IPS-20b (cell line): ENCODE measurements around the gene TECPR2.
"Not testable (repeated sequence)": the region's sequence is repeated elsewhere in the genome, so short reads cannot be mapped to it uniquely, and the experiment has no call there.

Experiments used
- H3K27ac ChIP-seq: one replicate; pipeline ENCODE4 v1.5.1; 2013; ENCODE audit warnings: low read length
- H3K27me3 ChIP-seq: 2 replicates; pipeline ENCODE4 v1.6.1; 2013; ENCODE audit warnings: mild to moderate bottlenecking, low read length, inconsistent platforms; ENCODE audit not compliant: insufficient read depth
- H3K36me3 ChIP-seq: 2 replicates; pipeline ENCODE4 v1.6.1; 2013; ENCODE audit warnings: low read depth, mild to moderate bottlenecking, inconsistent platforms, low read length, moderate library complexity; ENCODE audit not compliant: insufficient read depth
- H3K4me1 ChIP-seq: 2 replicates; pipeline ENCODE4 v1.6.1; 2013; ENCODE audit warnings: mild to moderate bottlenecking, control low read depth, inconsistent platforms, low read length, moderate library complexity; ENCODE audit not compliant: insufficient read depth
- H3K4me3 ChIP-seq: 2 replicates; pipeline ENCODE4 v1.5.1; 2013; ENCODE audit warnings: mild to moderate bottlenecking, low read length, inconsistent platforms
- H3K9ac ChIP-seq: 2 replicates; pipeline ENCODE4 v1.6.1; 2013; ENCODE audit warnings: low read depth, mild to moderate bottlenecking, inconsistent platforms, low read length, moderate library complexity
- H3K9me3 ChIP-seq: 2 replicates; pipeline ENCODE4 v1.6.1; 2013; ENCODE audit warnings: mild to moderate bottlenecking, low read depth, low read length, inconsistent platforms; ENCODE audit not compliant: insufficient read depth

TECPR2 gene

GRCh38 chr14:102320033-102320660 lies 42.6 kb upstream of the TECPR2 start:
- Histone ChIP-seq H3K36me3 (no peaks in the 10 kb centered on the region), H3K4me3 (peak overlapping the region; percentile 90), H3K9ac (peak overlapping the region; percentile 82), H3K4me1 (peaks cover 7% of the 10 kb centered on the region; the same call in 1 of the 2 replicates), H3K9me3 (no peaks in the 10 kb centered on the region), H3K27ac (no peak overlapping the region), H3K27me3 (peaks cover 14% of the 10 kb centered on the region)

GRCh38 chr14:102320671-102321455 lies 41.9 kb upstream of the TECPR2 start:
- no peaks in the 10 kb centered on the region for H3K9me3 ChIP-seq
- peaks cover 7% of the 10 kb centered on the region; the same call in 1 of the 2 replicates for H3K27me3 ChIP-seq
- H3K4me1 ChIP-seq: peaks cover 7% of the 10 kb centered on the region; the same call in 1 of the 2 replicates
- peak overlapping the region; percentile 82; the same call in 1 of the 2 replicates for H3K9ac ChIP-seq
- H3K4me3 ChIP-seq: peak overlapping the region; percentile 90
- H3K27ac ChIP-seq: no peak overlapping the region
- 0 out of 2 replicates have a peak, but pooled peaks cover 1% of the 10 kb centered on the region for H3K36me3 ChIP-seq

- peaks cover 3% of the 10 kb centered on the region; the same call in 1 of the 2 replicates for H3K4me1 ChIP-seq
- H3K27ac ChIP-seq: no peak overlapping the region
- no peak overlapping the region for H3K4me3 ChIP-seq
- 0 out of 2 replicates have a peak, but pooled peaks cover 7% of the 10 kb centered on the region for H3K36me3 ChIP-seq
- H3K9ac ChIP-seq: no peak overlapping the region
- H3K27me3 ChIP-seq: no peaks in the 10 kb centered on the region; the same call in 1 of the 2 replicates
- H3K9me3 ChIP-seq: no peaks in the 10 kb centered on the region
These were observed 41.0 kb upstream of the TECPR2 start for GRCh38 chr14:102321456-102322422.

GRCh38 chr14:102323102-102323501 lies 39.6 kb upstream of the TECPR2 start:
- Histone ChIP-seq H3K9me3 (no peaks in the 10 kb centered on the region), H3K4me3 (no peak overlapping the region), H3K27ac (no peak overlapping the region), H3K27me3 (no peaks in the 10 kb centered on the region; the same call in 1 of the 2 replicates), H3K4me1 (peaks cover 3% of the 10 kb centered on the region; the same call in 1 of the 2 replicates), H3K36me3 (0 out of 2 replicates have a peak, but pooled peaks cover 7% of the 10 kb centered on the region), H3K9ac (no peak overlapping the region)

DNA sequence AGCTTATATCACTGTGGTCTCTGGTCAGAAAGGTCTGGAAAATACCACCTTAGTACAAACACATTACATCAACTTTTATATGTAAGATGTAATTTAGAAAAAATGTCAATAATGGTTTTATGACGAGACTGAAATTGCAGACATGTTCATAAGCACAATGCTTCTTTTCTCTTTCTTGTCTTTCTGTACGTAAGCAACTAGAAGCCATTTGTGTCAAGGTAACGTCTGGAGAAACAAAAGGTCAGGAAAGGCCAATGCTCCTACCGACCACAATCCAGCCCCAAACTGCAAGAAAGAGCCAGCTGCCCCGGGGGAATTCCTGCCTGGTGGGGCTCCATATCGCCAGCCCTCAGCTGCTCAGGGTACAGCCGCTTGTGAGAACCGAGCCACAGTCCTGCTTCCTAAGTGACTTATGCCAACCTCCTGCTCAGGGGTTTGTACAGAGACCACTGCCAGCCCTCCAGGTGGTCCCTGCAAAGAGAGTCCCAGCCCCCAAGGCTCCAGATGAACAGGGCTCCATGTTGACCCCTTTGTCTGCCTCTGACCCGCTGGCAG lies 36.9 kb upstream of the TECPR2 start:
- no peaks in the 10 kb centered on the region for H3K9me3 ChIP-seq
- H3K27me3 ChIP-seq: no peaks in the 10 kb centered on the region

GRCh38 chr14:102326583-102326982 lies 36.2 kb upstream of the TECPR2 start:
- Histone ChIP-seq H3K27me3 (no peaks in the 10 kb centered on the region), H3K36me3 (0 out of 2 replicates have a peak, but pooled peaks cover 9% of the 10 kb centered on the region), H3K27ac (no peak overlapping the region), H3K9ac (no peak overlapping the region), H3K4me1 (no peaks in the 10 kb centered on the region), H3K9me3 (no peaks in the 10 kb centered on the region), H3K4me3 (no peak overlapping the region)

More for the DNA sequence above, 36.9 kb upstream of the TECPR2 start:
- Histone ChIP-seq H3K36me3 (0 out of 2 replicates have a peak, but pooled peaks cover 7% of the 10 kb centered on the region), H3K27ac (no peak overlapping the region), H3K4me1 (no peaks in the 10 kb centered on the region), H3K9ac (no peak overlapping the region), H3K4me3 (no peak overlapping the region)

DNA sequence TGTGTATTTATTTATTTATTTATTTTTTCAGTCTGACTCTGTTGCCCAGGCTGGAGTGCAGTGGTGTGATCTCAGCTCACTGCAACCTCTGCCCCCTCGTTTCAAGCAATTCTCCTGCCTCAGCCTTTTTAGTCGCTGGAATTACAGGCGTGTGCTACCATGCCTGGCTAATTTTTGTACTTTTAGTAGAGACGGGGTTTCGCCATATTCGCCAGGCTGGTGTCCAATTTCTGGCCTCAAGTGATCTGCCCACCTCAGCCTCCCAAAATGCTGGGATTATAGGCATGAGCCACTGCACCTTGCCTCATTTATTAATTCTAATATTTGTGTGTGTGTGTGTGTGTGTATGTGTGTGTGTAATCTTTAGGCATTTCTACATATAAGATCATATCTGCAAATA lies 33.4 kb upstream of the TECPR2 start:
- H3K4me3 ChIP-seq, H3K27ac ChIP-seq, H3K27me3 ChIP-seq, H3K9ac ChIP-seq, H3K4me1 ChIP-seq, H3K9me3 ChIP-seq: not testable (repeated sequence)
- H3K36me3 ChIP-seq: 0 out of 2 replicates have a peak, but pooled peaks cover 13% of the 10 kb centered on the region

DNA sequence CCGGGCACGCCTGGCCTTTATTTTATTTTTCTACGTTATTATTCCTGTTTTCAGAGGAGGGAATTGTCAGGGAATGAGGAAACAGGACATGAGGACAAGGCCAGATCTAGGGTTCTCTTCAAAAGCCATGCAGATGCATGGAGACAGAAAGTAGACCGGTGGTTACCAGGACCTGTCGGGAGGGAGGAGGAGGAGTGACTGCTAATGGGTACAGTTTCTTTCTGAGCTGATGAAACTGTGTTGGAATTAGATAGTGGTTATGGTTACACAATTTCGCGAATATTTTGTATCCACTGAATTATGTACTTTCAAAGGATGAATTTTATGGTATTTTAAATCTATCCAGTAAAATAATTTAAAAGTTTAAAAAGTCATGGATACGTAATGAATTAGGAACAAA lies 31.9 kb upstream of the TECPR2 start:
- H3K9ac ChIP-seq: no peak overlapping the region
- H3K36me3 ChIP-seq: peaks cover 16% of the 10 kb centered on the region
- no peaks in the 10 kb centered on the region for H3K4me1 ChIP-seq
- H3K27me3 ChIP-seq: no peaks in the 10 kb centered on the region
- no peak overlapping the region for H3K27ac ChIP-seq
- no peaks in the 10 kb centered on the region for H3K9me3 ChIP-seq
- H3K4me3 ChIP-seq: no peak overlapping the region

DNA sequence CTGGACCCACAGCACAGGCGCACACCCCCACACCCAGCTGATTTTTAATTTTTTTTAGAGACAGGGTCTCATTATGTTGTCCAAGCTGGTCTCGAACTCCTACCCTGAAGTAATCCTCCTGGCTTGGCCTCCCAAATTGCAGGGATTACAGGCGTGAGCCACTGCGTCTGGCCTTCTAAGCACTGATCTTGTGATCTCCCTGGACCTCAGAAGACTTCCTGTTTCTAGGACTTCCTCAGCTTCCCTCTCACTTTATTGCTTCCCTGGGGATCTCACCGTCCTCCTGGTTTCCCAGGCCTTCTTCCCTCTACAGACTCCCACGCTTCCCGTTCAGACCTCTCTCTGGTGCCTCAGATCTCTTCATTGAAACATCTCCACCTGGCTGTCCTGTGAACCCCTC lies 29.4 kb upstream of the TECPR2 start:
- no peaks in the 10 kb centered on the region for H3K9me3 ChIP-seq
- no peak overlapping the region for H3K9ac ChIP-seq
- H3K4me1 ChIP-seq: no peaks in the 10 kb centered on the region
- H3K27me3 ChIP-seq: no peaks in the 10 kb centered on the region
- H3K4me3 ChIP-seq: no peak overlapping the region
- peaks cover 22% of the 10 kb centered on the region for H3K36me3 ChIP-seq
- H3K27ac ChIP-seq: no peak overlapping the region

DNA sequence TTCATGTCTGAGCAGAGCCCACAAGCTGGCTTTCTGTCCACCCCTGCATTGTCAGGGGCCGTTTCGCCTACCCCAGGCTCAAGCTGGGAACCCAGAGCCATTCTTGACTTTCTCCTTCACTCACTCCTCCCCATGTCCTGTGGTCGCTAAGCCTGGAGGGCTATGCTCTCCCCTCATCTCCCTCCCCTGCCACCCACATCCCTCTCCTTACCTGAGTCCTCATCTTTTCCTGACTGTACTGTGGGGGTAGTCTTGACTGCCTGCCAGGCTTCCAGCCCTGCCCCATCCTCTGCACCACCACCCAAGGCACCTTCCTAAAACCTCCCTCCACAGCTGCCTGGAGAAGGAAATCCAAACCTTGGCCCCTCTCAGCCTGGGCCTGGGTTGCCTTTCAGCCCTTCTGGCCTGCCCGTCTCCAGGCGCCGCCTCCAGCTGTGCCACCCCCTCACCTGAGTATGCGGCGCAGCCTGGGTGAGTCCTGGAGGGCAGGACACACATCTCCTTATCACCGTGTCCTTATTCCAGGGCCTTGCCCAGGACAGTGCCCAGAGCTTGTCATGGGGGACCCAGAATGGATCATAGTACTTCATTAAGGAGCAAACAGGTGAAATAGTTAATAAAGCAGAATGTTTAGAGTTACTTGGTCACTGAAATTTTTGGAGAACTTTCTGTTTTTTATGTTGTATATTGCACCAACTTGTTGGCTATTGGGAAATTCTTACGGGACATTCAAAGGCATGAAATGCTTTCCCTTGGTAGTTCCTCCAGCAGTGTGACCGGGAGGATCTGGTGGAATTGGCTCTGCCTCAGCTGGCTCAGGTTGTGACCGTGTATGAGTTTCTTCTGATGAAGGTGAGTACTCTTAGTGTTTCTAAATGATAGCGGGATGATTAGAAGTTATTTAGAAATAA lies 28.7 kb upstream of the TECPR2 start:
- H3K4me3 ChIP-seq: no peak overlapping the region
- H3K27me3 ChIP-seq: no peaks in the 10 kb centered on the region
- H3K27ac ChIP-seq: no peak overlapping the region
- no peak overlapping the region for H3K9ac ChIP-seq
- H3K4me1 ChIP-seq: no peaks in the 10 kb centered on the region
- H3K36me3 ChIP-seq: peaks cover 28% of the 10 kb centered on the region
- no peaks in the 10 kb centered on the region for H3K9me3 ChIP-seq
